C4-2B (cell line): ENCODE results near the gene FBXW4.

ENCODE experiments used
- CTCF ChIP-seq: fragments of 450-650 bp; conservative IDR thresholded peaks from 2 replicates; pipeline ENCODE4 v1.5.1; 2017; ENCODE audit warnings: mild to moderate bottlenecking
- ZFX ChIP-seq: fragments of 450-650 bp; IDR thresholded peaks from 2 replicates; pipeline ENCODE4 v1.6.1; 2017

- TF ChIP-seq CTCF: no peak
- no peak for TF ChIP-seq ZFX
Observed at GRCh38 chr10:101577121-101577871, 117.7 kb downstream of the FBXW4 start.
